ENCODE data around the gene CA10. TPM values are rescaled to one million over a fixed set of nuclear protein-coding genes. Genes with fewer than 3 reads are reported as not detected.

The CA10 gene
- total RNA-seq, 2 donors from 2014 or later = 0.22 to 0.37 TPM

- WGBS, 2 experiments (ENCODE audit: insufficient coverage in 1 of 2, insufficient read length in 1 of 2) = 86 to 100% methylated on average over 1 to 2 of the region's 2 CpGs
- Mint-ChIP-seq H3K4me3 (no peak overlapping the region), H3K4me1 (peaks cover 9% of the 10 kb centered on the region), H3K9me3 (peaks cover 35% of the 10 kb centered on the region), H3K27ac (no peak overlapping the region), H3K36me3 (ENCODE audit: low read depth) (no peaks in the 10 kb centered on the region), H3K27me3 (ENCODE audit: insufficient read depth) (peaks cover 6% of the 10 kb centered on the region)
- TF ChIP-seq, protein P1, sequence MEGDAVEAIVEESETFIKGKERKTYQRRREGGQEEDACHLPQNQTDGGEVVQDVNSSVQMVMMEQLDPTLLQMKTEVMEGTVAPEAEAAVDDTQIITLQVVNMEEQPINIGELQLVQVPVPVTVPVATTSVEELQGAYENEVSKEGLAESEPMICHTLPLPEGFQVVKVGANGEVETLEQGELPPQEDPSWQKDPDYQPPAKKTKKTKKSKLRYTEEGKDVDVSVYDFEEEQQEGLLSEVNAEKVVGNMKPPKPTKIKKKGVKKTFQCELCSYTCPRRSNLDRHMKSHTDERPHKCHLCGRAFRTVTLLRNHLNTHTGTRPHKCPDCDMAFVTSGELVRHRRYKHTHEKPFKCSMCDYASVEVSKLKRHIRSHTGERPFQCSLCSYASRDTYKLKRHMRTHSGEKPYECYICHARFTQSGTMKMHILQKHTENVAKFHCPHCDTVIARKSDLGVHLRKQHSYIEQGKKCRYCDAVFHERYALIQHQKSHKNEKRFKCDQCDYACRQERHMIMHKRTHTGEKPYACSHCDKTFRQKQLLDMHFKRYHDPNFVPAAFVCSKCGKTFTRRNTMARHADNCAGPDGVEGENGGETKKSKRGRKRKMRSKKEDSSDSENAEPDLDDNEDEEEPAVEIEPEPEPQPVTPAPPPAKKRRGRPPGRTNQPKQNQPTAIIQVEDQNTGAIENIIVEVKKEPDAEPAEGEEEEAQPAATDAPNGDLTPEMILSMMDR (conservative IDR thresholded peaks at IDR 0.05) = no peak
- H3K36me3 ChIP-seq (ENCODE audit: control insufficient read depth, insufficient read depth, low read length) = no peaks in the 10 kb centered on the region
- DNase-seq = no peak
- peaks cover 17% of the 10 kb centered on the region for H3K9me3 ChIP-seq (ENCODE audit: control insufficient read depth, low read length)
- H3K4me3 ChIP-seq (ENCODE audit: low read length) = no peak overlapping the region
- no peak overlapping the region for H3K27ac ChIP-seq (ENCODE audit: low read depth, low read length)
- no peak overlapping the region for H3K9ac ChIP-seq (ENCODE audit: extremely low read depth, low read length, poor library complexity, severe bottlenecking)
- no peaks in the 10 kb centered on the region for H3K27me3 ChIP-seq (ENCODE audit: control insufficient read depth, insufficient read depth, low read length, poor library complexity, severe bottlenecking)
- H3K4me1 ChIP-seq (ENCODE audit: control insufficient read depth, insufficient read depth, low read length) = no peaks in the 10 kb centered on the region
These were observed 490.8 kb downstream of the CA10 start for GRCh38 chr17:51667706-51668083.

- H3K9me3 Mint-ChIP-seq = peaks cover 35% of the 10 kb centered on the region
- no peak for DNase-seq
- H3K27ac ChIP-seq (ENCODE audit: low read depth, low read length) = no peak overlapping the region
These were observed 491.4 kb downstream of the CA10 start for GRCh38 chr17:51666971-51667705.

DNA sequence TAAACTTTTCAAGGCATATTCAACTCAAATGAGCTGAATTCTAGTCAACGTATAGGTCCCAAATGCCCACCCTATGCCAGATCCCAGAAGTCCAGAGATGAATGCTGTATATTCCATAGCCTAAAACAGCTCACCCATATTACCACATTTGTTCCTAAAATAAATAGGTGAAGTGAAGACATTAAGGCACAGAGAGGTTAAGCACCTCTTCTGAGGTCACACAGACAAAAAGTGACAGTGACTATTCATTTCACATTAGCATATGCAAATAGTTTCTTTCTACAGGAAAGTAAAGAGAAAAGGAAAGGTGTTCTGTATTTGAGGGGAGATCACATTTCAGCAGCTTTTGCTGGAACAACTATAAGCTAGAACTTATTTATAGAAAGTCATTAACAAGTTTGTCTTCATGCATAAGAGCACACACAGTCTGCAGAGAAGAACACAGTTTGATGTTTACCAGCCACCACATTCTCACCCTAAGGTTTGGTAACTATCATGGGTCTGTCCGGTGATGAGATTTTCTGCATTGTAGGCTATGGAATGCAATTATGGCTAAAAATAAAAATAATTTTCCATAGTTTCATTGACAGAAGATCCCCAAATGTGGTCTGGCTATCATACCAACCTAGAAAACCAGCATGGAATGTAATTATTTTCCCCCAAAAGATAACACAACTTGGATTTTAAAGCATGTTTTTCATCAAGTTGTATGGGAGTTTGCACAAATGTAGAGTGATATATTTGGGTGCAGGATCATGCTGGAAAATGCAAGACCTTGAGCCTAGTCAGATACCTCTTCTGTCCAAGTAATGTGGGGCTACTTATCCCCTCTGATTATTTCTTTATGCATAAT, 496.1 kb downstream of the CA10 start:
- no peak overlapping the region for H3K27ac ChIP-seq (ENCODE audit: low read depth, low read length)
- H3K9ac ChIP-seq (ENCODE audit: extremely low read depth, low read length, poor library complexity, severe bottlenecking) = no peak overlapping the region
- peaks cover 6% of the 10 kb centered on the region for H3K9me3 Mint-ChIP-seq
- H3K36me3 Mint-ChIP-seq (ENCODE audit: low read depth) = no peaks in the 10 kb centered on the region
- peaks cover 14% of the 10 kb centered on the region for H3K4me1 Mint-ChIP-seq
- peaks cover 6% of the 10 kb centered on the region for H3K9me3 ChIP-seq (ENCODE audit: control insufficient read depth, low read length)
- no peak overlapping the region for H3K4me3 Mint-ChIP-seq
- H3K4me1 ChIP-seq (ENCODE audit: control insufficient read depth, insufficient read depth, low read length) = no peaks in the 10 kb centered on the region
- no peak overlapping the region for H3K27ac Mint-ChIP-seq
- H3K27me3 ChIP-seq (ENCODE audit: control insufficient read depth, insufficient read depth, low read length, poor library complexity, severe bottlenecking) = peaks cover 4% of the 10 kb centered on the region
- no peaks in the 10 kb centered on the region for H3K36me3 ChIP-seq (ENCODE audit: control insufficient read depth, insufficient read depth, low read length)
- 100% methylated on average over 1 of the region's 2 CpGs; no CpG with 5 or more reads in 1 of the 2 experiments for WGBS, 2 experiments (ENCODE audit: insufficient coverage in 1 of 2, insufficient read length in 1 of 2)
- DNase-seq = no peak
- H3K27me3 Mint-ChIP-seq (ENCODE audit: insufficient read depth) = peaks cover 4% of the 10 kb centered on the region
- H3K4me3 ChIP-seq (ENCODE audit: low read length) = no peak overlapping the region
- TF ChIP-seq, protein P1 (conservative IDR thresholded peaks at IDR 0.05) = no peak

More at GRCh38 chr17:51666971-51667705, 491.4 kb downstream of the CA10 start:
- Mint-ChIP-seq H3K4me1 (peaks cover 9% of the 10 kb centered on the region), H3K27ac (no peak overlapping the region), H3K27me3 (ENCODE audit: insufficient read depth) (peaks cover 6% of the 10 kb centered on the region), H3K36me3 (ENCODE audit: low read depth) (no peaks in the 10 kb centered on the region), H3K4me3 (no peak overlapping the region)
- no peaks in the 10 kb centered on the region for H3K4me1 ChIP-seq (ENCODE audit: control insufficient read depth, insufficient read depth, low read length)
- TF ChIP-seq, protein P1 (conservative IDR thresholded peaks at IDR 0.05) = no peak
- WGBS, 2 experiments (ENCODE audit: insufficient coverage in 1 of 2, insufficient read length in 1 of 2) = 89 to 100% methylated on average over 1 of the region's 1 CpG
- no peaks in the 10 kb centered on the region for H3K36me3 ChIP-seq (ENCODE audit: control insufficient read depth, insufficient read depth, low read length)
- peaks cover 17% of the 10 kb centered on the region for H3K9me3 ChIP-seq (ENCODE audit: control insufficient read depth, low read length)
- H3K27me3 ChIP-seq (ENCODE audit: control insufficient read depth, insufficient read depth, low read length, poor library complexity, severe bottlenecking) = no peaks in the 10 kb centered on the region
- no peak overlapping the region for H3K9ac ChIP-seq (ENCODE audit: extremely low read depth, low read length, poor library complexity, severe bottlenecking)
- H3K4me3 ChIP-seq (ENCODE audit: low read length) = no peak overlapping the region
